A673 (cell line): Measurements from ENCODE around the gene GBA2. TPM values are rescaled to one million over a fixed set of nuclear protein-coding genes. Genes with fewer than 3 reads are reported as not detected.

Experiments
- BruUV-seq: library from RNA; stranded (reverse); fragments of 400-500 nt; replicated peaks from 2 replicates; lab custom pipeline; 2021; lab: Mats Ljungman, UMichigan
- CTCF ChIA-PET: fragments of 300-600 bp; sonication (Branson Sonifier 250); formaldehyde crosslinking; loops from one replicate; lab custom pipeline; 2022; ENCODE audit warnings: antibody characterized with exemption; lab: Charles Lee
- POLR2A ChIA-PET: fragments of 300-600 bp; sonication (Branson Sonifier 250); formaldehyde crosslinking; loops from one replicate; lab custom pipeline; 2022; ENCODE audit warnings: antibody characterized with exemption; ENCODE audit not compliant: low non-redundant PET; lab: Charles Lee
- DNase-seq: peaks from one replicate; pipeline ENCODE4 v3.0.0-alpha.2; 2015; ENCODE audit warnings: low spot score
- H3K27ac ChIP-seq: fragments of 200-600 bp; sonication (generic); 2 replicates; pipeline ENCODE4 v1.5.1; 2016; ENCODE audit warnings: mixed run types, low read depth, mild to moderate bottlenecking, mixed read lengths, antibody characterized with exemption, low read length; ENCODE audit not compliant: poor library complexity, severe bottlenecking
- H3K27me3 ChIP-seq: fragments of 200-600 bp; sonication (generic); replicated peaks from 2 replicates; pipeline ENCODE4 v1.6.1; 2017; ENCODE audit warnings: mixed run types, low read depth, mild to moderate bottlenecking, mixed read lengths, antibody characterized with exemption, low read length; ENCODE audit not compliant: insufficient read depth, poor library complexity
- H3K36me3 ChIP-seq: fragments of 200-600 bp; sonication (generic); 2 replicates; pipeline ENCODE4 v1.6.1; 2016; ENCODE audit warnings: mixed run types, mild to moderate bottlenecking, mixed read lengths, antibody characterized with exemption, low read length; ENCODE audit not compliant: insufficient read depth, poor library complexity, severe bottlenecking
- H3K4me1 ChIP-seq: fragments of 200-600 bp; sonication (generic); 2 replicates; pipeline ENCODE4 v1.6.1; 2017; ENCODE audit warnings: mixed run types, mild to moderate bottlenecking, mixed read lengths, antibody characterized with exemption, low read length; ENCODE audit not compliant: insufficient read depth, poor library complexity, severe bottlenecking
- H3K4me3 ChIP-seq: fragments of 200-600 bp; sonication (generic); 2 replicates; pipeline ENCODE4 v1.5.1; 2016; ENCODE audit warnings: low read depth, mixed run types, mild to moderate bottlenecking, mixed read lengths, low read length; ENCODE audit not compliant: poor library complexity, severe bottlenecking
- H3K9me3 ChIP-seq: fragments of 200-600 bp; sonication (generic); 2 replicates; pipeline ENCODE4 v1.6.1; 2016; ENCODE audit warnings: mixed run types, low read depth, mild to moderate bottlenecking, mixed read lengths, antibody characterized with exemption, low read length; ENCODE audit not compliant: poor library complexity, severe bottlenecking
- EZH2 ChIP-seq: fragments of 200-600 bp; sonication (generic); IDR thresholded peaks from 2 replicates; pipeline ENCODE4 v1.6.1; 2017; ENCODE audit warnings: borderline replicate concordance, low read depth, mild to moderate bottlenecking, mixed read lengths, antibody characterized with exemption, low read length; ENCODE audit not compliant: poor library complexity, severe bottlenecking
- intact Hi-C: fragments of 100-400 bp; cut with micrococcal nuclease; formaldehyde crosslinking; loops from one replicate; pipeline ENCODE4 v1.10.0; 2022; ENCODE audit not compliant: unreplicated experiment
- total RNA-seq: library from RNA; stranded (reverse); gene quantifications from 2 replicates; pipeline ENCODE4 v1.2.3, GENCODE V29; 2021
- TF ChIP-seq, protein P1 (sequence below): fragments of 300-800, 200-600 bp; sonication (generic); conservative IDR thresholded peaks from 2 replicates; pipeline ENCODE4 v1.5.1; 2017; ENCODE audit warnings: low read depth, mild to moderate bottlenecking, antibody characterized with exemption, low read length, moderate library complexity, mixed read lengths

Gene GBA2
- total RNA-seq, 1 experiment from 2014 or later = 67.6 TPM

- Histone ChIP-seq H3K27me3 (no peaks in the 10 kb centered on the region), H3K4me1 (peaks cover 10% of the 10 kb centered on the region), H3K9me3 (no peaks in the 10 kb centered on the region), H3K27ac (no peak overlapping the region), H3K36me3 (no peaks in the 10 kb centered on the region), H3K4me3 (no peak overlapping the region)
- BruUV-seq = no TSS peak
- ChIA-PET POLR2A (no interaction called here), CTCF (interaction anchor here (2.0 kb wide), 1 partner anchor 19 kb away, joined by 8 read pairs; no protein-coding TSS in a partner anchor)
- DNase-seq = no peak
- intact Hi-C loops = no loop called here
- TF ChIP-seq, protein P1, sequence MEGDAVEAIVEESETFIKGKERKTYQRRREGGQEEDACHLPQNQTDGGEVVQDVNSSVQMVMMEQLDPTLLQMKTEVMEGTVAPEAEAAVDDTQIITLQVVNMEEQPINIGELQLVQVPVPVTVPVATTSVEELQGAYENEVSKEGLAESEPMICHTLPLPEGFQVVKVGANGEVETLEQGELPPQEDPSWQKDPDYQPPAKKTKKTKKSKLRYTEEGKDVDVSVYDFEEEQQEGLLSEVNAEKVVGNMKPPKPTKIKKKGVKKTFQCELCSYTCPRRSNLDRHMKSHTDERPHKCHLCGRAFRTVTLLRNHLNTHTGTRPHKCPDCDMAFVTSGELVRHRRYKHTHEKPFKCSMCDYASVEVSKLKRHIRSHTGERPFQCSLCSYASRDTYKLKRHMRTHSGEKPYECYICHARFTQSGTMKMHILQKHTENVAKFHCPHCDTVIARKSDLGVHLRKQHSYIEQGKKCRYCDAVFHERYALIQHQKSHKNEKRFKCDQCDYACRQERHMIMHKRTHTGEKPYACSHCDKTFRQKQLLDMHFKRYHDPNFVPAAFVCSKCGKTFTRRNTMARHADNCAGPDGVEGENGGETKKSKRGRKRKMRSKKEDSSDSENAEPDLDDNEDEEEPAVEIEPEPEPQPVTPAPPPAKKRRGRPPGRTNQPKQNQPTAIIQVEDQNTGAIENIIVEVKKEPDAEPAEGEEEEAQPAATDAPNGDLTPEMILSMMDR = no peak
- no peak for TF ChIP-seq EZH2
These were observed 22.0 kb upstream of the GBA2 start for GRCh38 chr9:35771075-35771433.

DNA sequence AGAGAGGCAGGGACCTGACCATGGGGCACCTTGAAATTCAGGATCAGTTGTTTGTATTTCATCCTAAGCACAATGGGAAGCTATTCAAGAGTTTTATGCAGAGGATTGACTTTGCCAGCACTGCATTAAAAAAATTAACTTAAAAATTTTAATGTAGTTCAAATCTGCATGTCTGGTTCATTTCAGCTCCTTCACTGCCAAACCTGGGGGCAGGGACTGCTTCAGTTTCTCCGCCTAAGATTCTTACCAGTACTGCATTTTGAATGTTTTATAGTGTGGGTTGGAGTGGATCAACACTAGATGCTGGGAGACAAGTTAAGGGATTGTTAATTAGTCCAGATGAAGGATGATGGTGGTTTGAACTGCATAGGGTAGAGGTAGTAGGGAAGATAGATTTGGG, 20.7 kb upstream of the GBA2 start:
- intact Hi-C loops = no loop called here
- BruUV-seq = no TSS peak
- TF ChIP-seq EZH2 = no peak
- TF ChIP-seq, protein P1 = no peak

DNA sequence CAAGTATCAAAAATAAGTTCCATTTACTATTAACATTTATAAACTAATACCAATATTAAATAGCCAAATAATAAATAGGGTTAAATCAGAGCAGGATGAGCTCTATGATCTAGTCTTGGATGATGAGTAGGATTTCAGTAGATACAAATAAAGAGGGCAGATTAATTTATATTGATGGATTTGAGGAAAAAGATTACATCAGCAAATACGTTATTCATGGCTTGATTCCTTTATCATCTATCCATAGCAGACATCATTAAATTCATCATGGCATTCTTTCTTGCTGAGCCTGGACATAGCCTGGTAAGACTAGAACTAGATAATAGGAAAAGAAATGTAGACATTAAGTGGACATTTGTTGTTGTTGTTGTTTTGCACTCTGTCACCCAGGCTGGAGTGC, 18.4 kb upstream of the GBA2 start:
- Histone ChIP-seq H3K27ac (no peak overlapping the region), H3K36me3 (no peaks in the 10 kb centered on the region), H3K27me3 (no peaks in the 10 kb centered on the region), H3K4me3 (no peak overlapping the region), H3K9me3 (no peaks in the 10 kb centered on the region), H3K4me1 (peaks cover 10% of the 10 kb centered on the region)
- ChIA-PET CTCF (no interaction called here), POLR2A (no interaction called here)
- no peak for DNase-seq
- intact Hi-C loops = no loop called here
- BruUV-seq = no TSS peak
- no peak for TF ChIP-seq EZH2
- TF ChIP-seq, protein P1 = no peak

More for the DNA sequence above, 20.7 kb upstream of the GBA2 start:
- Histone ChIP-seq H3K27me3 (no peaks in the 10 kb centered on the region), H3K36me3 (no peaks in the 10 kb centered on the region), H3K9me3 (no peaks in the 10 kb centered on the region), H3K4me1 (peaks cover 10% of the 10 kb centered on the region), H3K4me3 (no peak overlapping the region), H3K27ac (no peak overlapping the region)
- no peak for DNase-seq
- CTCF ChIA-PET = no interaction called here
- POLR2A ChIA-PET = no interaction called here
